ENCODE data around the gene METTL18.

METTL18 gene

DNA sequence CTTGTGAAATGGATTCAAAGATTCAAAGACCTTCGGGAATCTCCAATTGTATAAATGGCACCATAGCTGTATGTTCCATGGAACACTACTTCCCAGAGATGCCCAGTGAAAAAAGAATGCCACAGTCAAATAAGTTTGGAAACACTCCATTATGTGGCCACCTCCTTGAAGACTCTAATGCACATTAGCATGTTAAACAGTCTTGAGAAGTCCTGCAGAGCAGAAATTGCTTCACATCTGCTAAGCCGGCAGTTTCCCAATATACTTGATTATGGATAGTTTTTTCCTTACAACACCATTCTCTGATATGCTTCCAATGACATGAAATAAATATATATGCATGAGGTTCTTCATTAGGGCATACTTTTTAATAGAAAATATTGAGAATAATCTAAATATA lies 48.2 kb downstream of the METTL18 start:
- Histone ChIP-seq H3K36me3 (ENCODE audit: low read length) (no peaks in the 10 kb centered on the region), H3K79me2 (ENCODE audit: insufficient read depth, low read length) (no peaks in the 10 kb centered on the region), H3K27ac (ENCODE audit: low read depth, low read length) (no peak overlapping the region), H3K9me3 (ENCODE audit: insufficient read depth, low read length) (no peaks in the 10 kb centered on the region), H2AFZ (ENCODE audit: low read depth, low read length, severe bottlenecking) (no peak overlapping the region), H3K9ac (ENCODE audit: low read length) (no peak overlapping the region), H3K4me2 (ENCODE audit: low read depth, low read length, poor library complexity, severe bottlenecking) (no peak overlapping the region), H3K27me3 (ENCODE audit: low read length) (no peaks in the 10 kb centered on the region; the same call in 1 of the 2 replicates), H3K4me3 (ENCODE audit: insufficient read depth, low read length, poor library complexity, severe bottlenecking) (no peak overlapping the region), H3F3A (ENCODE audit: insufficient read depth) (no peaks in the 10 kb centered on the region), H3K9me2 (replicated peaks; ENCODE audit: insufficient read depth, low read length) (no peaks in the 10 kb centered on the region), H4K20me1 (ENCODE audit: low read depth, low read length) (no peaks in the 10 kb centered on the region)
- TF ChIP-seq, protein P1, sequence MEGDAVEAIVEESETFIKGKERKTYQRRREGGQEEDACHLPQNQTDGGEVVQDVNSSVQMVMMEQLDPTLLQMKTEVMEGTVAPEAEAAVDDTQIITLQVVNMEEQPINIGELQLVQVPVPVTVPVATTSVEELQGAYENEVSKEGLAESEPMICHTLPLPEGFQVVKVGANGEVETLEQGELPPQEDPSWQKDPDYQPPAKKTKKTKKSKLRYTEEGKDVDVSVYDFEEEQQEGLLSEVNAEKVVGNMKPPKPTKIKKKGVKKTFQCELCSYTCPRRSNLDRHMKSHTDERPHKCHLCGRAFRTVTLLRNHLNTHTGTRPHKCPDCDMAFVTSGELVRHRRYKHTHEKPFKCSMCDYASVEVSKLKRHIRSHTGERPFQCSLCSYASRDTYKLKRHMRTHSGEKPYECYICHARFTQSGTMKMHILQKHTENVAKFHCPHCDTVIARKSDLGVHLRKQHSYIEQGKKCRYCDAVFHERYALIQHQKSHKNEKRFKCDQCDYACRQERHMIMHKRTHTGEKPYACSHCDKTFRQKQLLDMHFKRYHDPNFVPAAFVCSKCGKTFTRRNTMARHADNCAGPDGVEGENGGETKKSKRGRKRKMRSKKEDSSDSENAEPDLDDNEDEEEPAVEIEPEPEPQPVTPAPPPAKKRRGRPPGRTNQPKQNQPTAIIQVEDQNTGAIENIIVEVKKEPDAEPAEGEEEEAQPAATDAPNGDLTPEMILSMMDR (IDR thresholded peaks at IDR 0.05; ENCODE audit: insufficient read depth, low read length, poor library complexity, severe bottlenecking) = no peak
- no peak for TF ChIP-seq EZH2phosphoT487 (conservative IDR thresholded peaks at IDR 0.05; ENCODE audit: low read length)

- no peaks in the 10 kb centered on the region for H3F3A ChIP-seq (ENCODE audit: insufficient read depth)
- no peak for TF ChIP-seq EZH2phosphoT487 (conservative IDR thresholded peaks at IDR 0.05; ENCODE audit: low read length)
- TF ChIP-seq, protein P1 (IDR thresholded peaks at IDR 0.05; ENCODE audit: insufficient read depth, low read length, poor library complexity, severe bottlenecking) = no peak
- H4K20me1 ChIP-seq (ENCODE audit: low read depth, low read length) = no peaks in the 10 kb centered on the region
- H3K36me3 ChIP-seq (ENCODE audit: low read length) = no peaks in the 10 kb centered on the region
- H3K9ac ChIP-seq (ENCODE audit: low read length) = no peak overlapping the region
- H3K27ac ChIP-seq (ENCODE audit: low read depth, low read length) = no peak overlapping the region
- H3K9me2 ChIP-seq (replicated peaks; ENCODE audit: insufficient read depth, low read length) = no peaks in the 10 kb centered on the region
- no peaks in the 10 kb centered on the region for H3K79me2 ChIP-seq (ENCODE audit: insufficient read depth, low read length)
- H2AFZ ChIP-seq (ENCODE audit: low read depth, low read length, severe bottlenecking) = no peak overlapping the region
- H3K4me3 ChIP-seq (ENCODE audit: insufficient read depth, low read length, poor library complexity, severe bottlenecking) = no peak overlapping the region
- H3K4me2 ChIP-seq (ENCODE audit: low read depth, low read length, poor library complexity, severe bottlenecking) = no peak overlapping the region
- no peaks in the 10 kb centered on the region; the same call in 1 of the 2 replicates for H3K27me3 ChIP-seq (ENCODE audit: low read length)
- no peaks in the 10 kb centered on the region for H3K9me3 ChIP-seq (ENCODE audit: insufficient read depth, low read length)
Measured at GRCh38 chr1:169745015-169745861, 49.5 kb downstream of the METTL18 start.
